Epithelial cell of prostate (primary cell): ENCODE results near the gene STIM2.
"Not testable (repeated sequence)": the region's sequence is repeated elsewhere in the genome, so short reads cannot be mapped to it uniquely, and the experiment has no call there.

Experiments used
- DNase-seq: peaks from one replicate; pipeline ENCODE4 v3.0.0-alpha.2; 2011; ENCODE audit warnings: low read depth, low spot score
- H3K27ac ChIP-seq: fragments of 450-650 bp; 2 replicates; pipeline ENCODE4 v1.5.1; 2017; ENCODE audit warnings: mild to moderate bottlenecking

STIM2 gene

GRCh38 chr4:27018910-27019309, 158.3 kb downstream of the STIM2 start:
- no peak for DNase-seq
- H3K27ac ChIP-seq, result no peak overlapping the region

GRCh38 chr4:27019766-27020165, 159.1 kb downstream of the STIM2 start:
- H3K27ac ChIP-seq, result no peak overlapping the region
- DNase-seq, result no peak

GRCh38 chr4:27020203-27020602, 159.6 kb downstream of the STIM2 start:
- no peak for DNase-seq
- no peak overlapping the region for H3K27ac ChIP-seq

GRCh38 chr4:27020603-27021002, 160.0 kb downstream of the STIM2 start:
- no peak for DNase-seq
- no peak overlapping the region for H3K27ac ChIP-seq

GRCh38 chr4:27022963-27023362, 162.3 kb downstream of the STIM2 start:
- no peak overlapping the region for H3K27ac ChIP-seq
- DNase-seq, result no peak

- no peak for DNase-seq
- no peak overlapping the region for H3K27ac ChIP-seq
Observed at GRCh38 chr4:27023366-27023765, 162.7 kb downstream of the STIM2 start.

GRCh38 chr4:27024805-27025204, 164.2 kb downstream of the STIM2 start:
- no peak for DNase-seq
- no peak overlapping the region for H3K27ac ChIP-seq

- H3K27ac ChIP-seq, result no peak overlapping the region
- DNase-seq, result no peak
Observed at GRCh38 chr4:27027428-27027827, 166.8 kb downstream of the STIM2 start.

GRCh38 chr4:27035127-27035526, 174.5 kb downstream of the STIM2 start:
- H3K27ac ChIP-seq, result not testable (repeated sequence)

GRCh38 chr4:27040356-27040755, 179.7 kb downstream of the STIM2 start:
- no peak overlapping the region for H3K27ac ChIP-seq
- no peak for DNase-seq

More at GRCh38 chr4:27035127-27035526, 174.5 kb downstream of the STIM2 start:
- DNase-seq, result not testable (repeated sequence)

- no peak for DNase-seq
- no peak overlapping the region for H3K27ac ChIP-seq
Observed at GRCh38 chr4:27042411-27042810, 181.8 kb downstream of the STIM2 start.

GRCh38 chr4:27043200-27043599, 182.6 kb downstream of the STIM2 start:
- no peak overlapping the region for H3K27ac ChIP-seq
- no peak for DNase-seq

- no peak for DNase-seq
- no peak overlapping the region for H3K27ac ChIP-seq
Observed at GRCh38 chr4:27046851-27047250, 186.2 kb downstream of the STIM2 start.

GRCh38 chr4:27048429-27049238, 188.0 kb downstream of the STIM2 start:
- H3K27ac ChIP-seq, result no peak overlapping the region
- no peak for DNase-seq

- no peak overlapping the region for H3K27ac ChIP-seq
- no peak for DNase-seq
Observed at GRCh38 chr4:27049239-27049829, 188.7 kb downstream of the STIM2 start.

GRCh38 chr4:27050731-27051130, 190.1 kb downstream of the STIM2 start:
- no peak for DNase-seq
- no peak overlapping the region for H3K27ac ChIP-seq

- DNase-seq, result no peak
- no peak overlapping the region for H3K27ac ChIP-seq
Observed at GRCh38 chr4:27055221-27055760, 194.7 kb downstream of the STIM2 start.

GRCh38 chr4:27056281-27056680, 195.6 kb downstream of the STIM2 start:
- H3K27ac ChIP-seq, result no peak overlapping the region
- DNase-seq, result no peak

GRCh38 chr4:27057053-27057452, 196.4 kb downstream of the STIM2 start:
- no peak for DNase-seq
- no peak overlapping the region for H3K27ac ChIP-seq

- no peak overlapping the region for H3K27ac ChIP-seq
- DNase-seq, result no peak
Observed at GRCh38 chr4:27057662-27058061, 197.0 kb downstream of the STIM2 start.

GRCh38 chr4:27058819-27059406, 198.3 kb downstream of the STIM2 start:
- no peak for DNase-seq

More at GRCh38 chr4:27058819-27059406, 198.3 kb downstream of the STIM2 start:
- H3K27ac ChIP-seq, result no peak overlapping the region
